Stimulated activated naive CD4-positive, alpha-beta T cell treated with Interleukin-2 at 50 U/mL for 16 hours (primary cell): Measurements from ENCODE around the gene DIP2C.

Experiments used
- DNase-seq: peaks from one replicate; lab custom pipeline; 2025; lab: John Stamatoyannopoulos, UW

The DIP2C gene

GRCh38 chr10:494149-494542, 195.3 kb downstream of the DIP2C start:
- no peak for DNase-seq

GRCh38 chr10:493391-494148, 195.9 kb downstream of the DIP2C start:
- no peak for DNase-seq

- no peak for DNase-seq
Observed at GRCh38 chr10:492836-493235, 196.6 kb downstream of the DIP2C start.

GRCh38 chr10:491667-492424, 197.6 kb downstream of the DIP2C start:
- DNase-seq, result no peak

GRCh38 chr10:490891-491571, 198.4 kb downstream of the DIP2C start:
- DNase-seq, result no peak

GRCh38 chr10:490256-490655, 199.2 kb downstream of the DIP2C start:
- no peak for DNase-seq

GRCh38 chr10:489330-489729, 200.1 kb downstream of the DIP2C start:
- no peak for DNase-seq

GRCh38 chr10:488933-489215, 200.6 kb downstream of the DIP2C start:
- no peak for DNase-seq

- no peak for DNase-seq
Observed at GRCh38 chr10:488081-488932, 201.2 kb downstream of the DIP2C start.

GRCh38 chr10:486666-487322, 202.7 kb downstream of the DIP2C start:
- DNase-seq, result no peak

- no peak for DNase-seq
Observed at GRCh38 chr10:486206-486605, 203.3 kb downstream of the DIP2C start.

GRCh38 chr10:485776-486175, 203.7 kb downstream of the DIP2C start:
- DNase-seq, result no peak

- peak; percentile 9 for DNase-seq
Observed at GRCh38 chr10:484925-485661, 204.4 kb downstream of the DIP2C start.

- no peak for DNase-seq
Observed at GRCh38 chr10:484441-484924, 205.0 kb downstream of the DIP2C start.

GRCh38 chr10:483261-483660, 206.2 kb downstream of the DIP2C start:
- no peak for DNase-seq

GRCh38 chr10:482848-483247, 206.6 kb downstream of the DIP2C start:
- no peak for DNase-seq

- DNase-seq, result no peak
Observed at GRCh38 chr10:482051-482501, 207.4 kb downstream of the DIP2C start.

GRCh38 chr10:481628-482027, 207.8 kb downstream of the DIP2C start:
- DNase-seq, result no peak

GRCh38 chr10:480928-481552, 208.4 kb downstream of the DIP2C start:
- DNase-seq, result no peak

GRCh38 chr10:480498-480927, 209.0 kb downstream of the DIP2C start:
- no peak for DNase-seq
